GM13977 (cell line): ENCODE data around the gene VAV1.

Experiments
- DNase-seq: peaks from one replicate; pipeline ENCODE4 v3.0.0; 2012; ENCODE audit warnings: low spot score
- CTCF ChIP-seq: IDR thresholded peaks from 2 replicates; pipeline ENCODE4 v1.5.1; 2012; ENCODE audit warnings: mild to moderate bottlenecking, control low read depth; ENCODE audit not compliant: insufficient read depth; ENCODE audit errors: extremely low read depth, missing control alignments
- in situ Hi-C: fragments of 300-500 bp; cut with MboI; formaldehyde crosslinking; loops from one replicate; pipeline ENCODE4 v1.12.0; 2022; ENCODE audit warnings: low sequenced_read_pairs, low pct_unique_long_range_greater_than_20kb, mixed read lengths, inconsistent platforms; ENCODE audit not compliant: unreplicated experiment

Gene VAV1, protein sequence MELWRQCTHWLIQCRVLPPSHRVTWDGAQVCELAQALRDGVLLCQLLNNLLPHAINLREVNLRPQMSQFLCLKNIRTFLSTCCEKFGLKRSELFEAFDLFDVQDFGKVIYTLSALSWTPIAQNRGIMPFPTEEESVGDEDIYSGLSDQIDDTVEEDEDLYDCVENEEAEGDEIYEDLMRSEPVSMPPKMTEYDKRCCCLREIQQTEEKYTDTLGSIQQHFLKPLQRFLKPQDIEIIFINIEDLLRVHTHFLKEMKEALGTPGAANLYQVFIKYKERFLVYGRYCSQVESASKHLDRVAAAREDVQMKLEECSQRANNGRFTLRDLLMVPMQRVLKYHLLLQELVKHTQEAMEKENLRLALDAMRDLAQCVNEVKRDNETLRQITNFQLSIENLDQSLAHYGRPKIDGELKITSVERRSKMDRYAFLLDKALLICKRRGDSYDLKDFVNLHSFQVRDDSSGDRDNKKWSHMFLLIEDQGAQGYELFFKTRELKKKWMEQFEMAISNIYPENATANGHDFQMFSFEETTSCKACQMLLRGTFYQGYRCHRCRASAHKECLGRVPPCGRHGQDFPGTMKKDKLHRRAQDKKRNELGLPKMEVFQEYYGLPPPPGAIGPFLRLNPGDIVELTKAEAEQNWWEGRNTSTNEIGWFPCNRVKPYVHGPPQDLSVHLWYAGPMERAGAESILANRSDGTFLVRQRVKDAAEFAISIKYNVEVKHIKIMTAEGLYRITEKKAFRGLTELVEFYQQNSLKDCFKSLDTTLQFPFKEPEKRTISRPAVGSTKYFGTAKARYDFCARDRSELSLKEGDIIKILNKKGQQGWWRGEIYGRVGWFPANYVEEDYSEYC

GRCh38 chr19:6772028-6772865 is at the start of gene VAV1:
TSS of gene VAV1 (plus strand) at chr19:6772708. CDS start at chr19:6772808, 100 bp downstream.
- in situ Hi-C loops: no loop called here
- peak; percentile 68 for TF ChIP-seq CTCF
- DNase-seq: peak; percentile 94

GRCh38 chr19:6723108-6723618 is 49.3 kb upstream of the VAV1 start:
- in situ Hi-C loops: no loop called here
- DNase-seq: no peak

DNA sequence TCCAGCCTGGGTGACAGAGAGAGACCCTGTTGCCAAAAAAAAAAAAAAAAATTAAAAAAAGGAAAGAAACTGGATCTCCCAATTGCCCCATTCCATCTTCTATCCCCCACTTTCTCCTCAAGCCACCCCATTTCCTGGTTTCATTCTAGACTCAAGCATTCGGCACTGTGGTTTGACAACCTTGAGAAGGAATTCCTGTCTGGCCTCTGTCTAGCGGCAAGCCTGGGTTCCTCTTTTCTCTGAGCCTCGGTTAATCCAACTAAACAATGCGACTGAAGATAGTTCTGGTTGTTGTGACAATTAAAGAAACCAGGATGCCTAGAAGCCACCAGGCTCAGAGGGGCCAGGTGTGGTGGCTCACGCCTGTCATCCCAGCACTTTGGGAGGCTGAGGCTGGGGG is 48.8 kb upstream of the VAV1 start:
- no peak for DNase-seq
- in situ Hi-C loops: no loop called here
- no peak for TF ChIP-seq CTCF

More at GRCh38 chr19:6723108-6723618, 49.3 kb upstream of the VAV1 start:
- TF ChIP-seq CTCF: no peak

DNA sequence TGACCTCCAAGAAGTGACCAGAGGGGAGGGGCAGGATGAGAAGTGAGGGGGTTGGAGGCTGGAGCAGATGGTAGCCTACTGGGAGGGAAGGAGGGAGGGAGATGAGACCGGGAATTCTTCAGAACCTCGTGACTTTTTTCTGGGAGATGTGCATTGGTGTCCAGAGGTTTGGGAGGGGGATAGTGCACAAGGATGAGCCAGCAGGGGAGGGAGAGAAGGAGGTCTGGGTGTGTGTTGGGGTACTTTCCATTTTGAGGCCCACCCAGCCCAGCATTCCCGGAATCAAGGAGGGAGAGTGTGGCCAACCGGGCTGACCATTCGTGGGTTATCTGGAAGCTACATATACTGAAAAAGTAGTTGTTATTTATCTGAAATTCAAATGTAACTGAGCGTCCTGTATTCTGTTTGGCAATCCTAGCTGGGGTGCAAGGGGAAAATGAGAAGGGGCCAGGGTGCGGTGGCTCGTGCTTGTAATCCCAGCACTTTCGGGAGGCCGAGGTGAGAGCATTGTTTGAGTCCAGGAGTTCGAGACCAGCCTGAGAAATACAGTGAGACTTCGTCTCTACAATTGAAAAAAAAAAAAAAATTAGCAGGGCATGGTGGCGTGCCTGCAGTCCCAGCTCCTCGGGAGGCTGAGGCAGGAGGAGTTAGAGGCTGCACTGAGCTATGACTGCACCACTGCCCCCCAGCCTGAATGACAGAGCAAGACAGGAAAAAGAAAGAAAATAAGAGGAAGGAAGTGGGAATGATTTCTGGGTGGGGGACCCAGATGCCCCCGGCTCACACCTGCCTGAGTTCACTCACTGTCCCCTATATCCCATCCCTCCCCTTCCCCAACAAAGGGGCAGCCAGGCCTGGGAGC is 47.6 kb upstream of the VAV1 start:
- TF ChIP-seq CTCF: no peak
- DNase-seq: no peak
- in situ Hi-C loops: no loop called here

GRCh38 chr19:6725513-6726231 is 46.8 kb upstream of the VAV1 start:
- in situ Hi-C loops: no loop called here
- no peak for TF ChIP-seq CTCF
- DNase-seq: no peak
